Liver (tissue), 9 donors: ENCODE data around the gene TMTC4. TPM values are rescaled to one million over a fixed set of nuclear protein-coding genes. Genes with fewer than 3 reads are reported as not detected.

Source experiments
- DNase-seq: peaks from one replicate; pipeline ENCODE4 v3.0.0-alpha.2; 2017; ENCODE audit warnings: low spot score
- H3K27ac ChIP-seq, 2 donors: one replicate each; pipeline ENCODE4 v1.7.0; 2013; ENCODE audit warnings: inconsistent platforms in 2 of 2, low read length in 2 of 2, control low read depth in 1 of 2, low read depth in 1 of 2, mild to moderate bottlenecking in 1 of 2
- H3K27me3 ChIP-seq, 4 donors: one replicate each; pipeline versions ENCODE4 v1.6.1 to v1.7.0; 2013; ENCODE audit warnings: low read length in 3 of 4, inconsistent platforms in 1 of 4, mild to moderate bottlenecking in 1 of 4, moderate library complexity in 1 of 4; ENCODE audit not compliant: control insufficient read depth in 4 of 4, insufficient read depth in 4 of 4
- H3K36me3 ChIP-seq, 4 donors: one replicate each; pipeline versions ENCODE4 v1.6.1 to v1.7.0; 2013; ENCODE audit warnings: low read length in 3 of 4, mild to moderate bottlenecking in 3 of 4, low read depth in 1 of 4, moderate library complexity in 1 of 4; ENCODE audit not compliant: control insufficient read depth in 4 of 4, insufficient read depth in 3 of 4
- H3K4me1 ChIP-seq, 4 donors: one replicate each; pipeline versions ENCODE4 v1.6.1 to v1.7.0; 2013; ENCODE audit warnings: low read length in 3 of 4, mild to moderate bottlenecking in 3 of 4, moderate library complexity in 1 of 4; ENCODE audit not compliant: control insufficient read depth in 4 of 4, insufficient read depth in 4 of 4
- H3K4me3 ChIP-seq, 3 donors: one replicate each; pipeline versions ENCODE4 v1.6.1 to v1.7.0; 2013; ENCODE audit warnings: low read length in 3 of 3, control low read depth in 1 of 3, low read depth in 1 of 3, mild to moderate bottlenecking in 1 of 3
- H3K9ac ChIP-seq, 2 donors: one replicate each; pipeline ENCODE4 v1.7.0; 2013; ENCODE audit warnings: low read length in 2 of 2, mild to moderate bottlenecking in 2 of 2, moderate library complexity in 2 of 2, control low read depth in 1 of 2, low read depth in 1 of 2
- H3K9me3 ChIP-seq, 4 donors: one replicate each; pipeline versions ENCODE4 v1.6.1 to v1.7.0; 2013; ENCODE audit warnings: low read length in 3 of 4; ENCODE audit not compliant: control insufficient read depth in 4 of 4
- ATF3 ChIP-seq: IDR thresholded peaks from 2 replicates; pipeline ENCODE4 v1.6.1; 2016; ENCODE audit warnings: antibody characterized with exemption
- CTCF ChIP-seq: fragments of 150-350 bp; IDR thresholded peaks from 2 replicates; pipeline ENCODE4 v1.5.1; 2017; ENCODE audit warnings: improper control_type of control experiment, low read depth, low read length; ENCODE audit not compliant: missing input control
- EGR1 ChIP-seq, 2 donors: IDR thresholded peaks; 2 replicates each; pipeline ENCODE4 v1.6.1; 2016 to 2018; ENCODE audit warnings: antibody characterized with exemption in 2 of 2, low read depth in 2 of 2
- FOXA1 ChIP-seq: IDR thresholded peaks from 2 replicates; pipeline ENCODE4 v1.6.1; 2016; ENCODE audit warnings: antibody characterized with exemption
- FOXA2 ChIP-seq: IDR thresholded peaks from 2 replicates; pipeline ENCODE4 v1.6.1; 2016; ENCODE audit warnings: antibody characterized with exemption
- GABPA ChIP-seq, 2 donors: IDR thresholded peaks in 1 of 2; conservative IDR thresholded peaks in 1 of 2; 2 replicates each; pipeline ENCODE4 v1.6.1; 2016; ENCODE audit warnings: antibody characterized with exemption in 2 of 2, mild to moderate bottlenecking in 1 of 2, moderate library complexity in 1 of 2
- HNF4A ChIP-seq, 2 donors: conservative IDR thresholded peaks; 2 replicates each; pipeline ENCODE4 v1.6.1; 2016; ENCODE audit warnings: antibody characterized with exemption in 2 of 2, mild to moderate bottlenecking in 2 of 2
- JUND ChIP-seq, 2 donors: IDR thresholded peaks; 2 replicates each; pipeline ENCODE4 v1.6.1; 2016; ENCODE audit warnings: antibody characterized with exemption in 2 of 2
- NR2F2 ChIP-seq: IDR thresholded peaks from 2 replicates; pipeline ENCODE4 v1.6.1; 2016; ENCODE audit warnings: antibody characterized with exemption
- RAD21 ChIP-seq, 2 donors: IDR thresholded peaks; 2 replicates each; pipeline ENCODE4 v1.6.1; 2016; ENCODE audit warnings: antibody characterized with exemption in 2 of 2, mild to moderate bottlenecking in 2 of 2
- REST ChIP-seq: IDR thresholded peaks from 2 replicates; pipeline ENCODE4 v1.6.1; 2016; ENCODE audit warnings: antibody characterized with exemption, mild to moderate bottlenecking
- RXRA ChIP-seq, 2 donors: IDR thresholded peaks; 2 replicates each; pipeline ENCODE4 v1.6.1; 2017 to 2018; ENCODE audit warnings: antibody characterized with exemption in 2 of 2, mild to moderate bottlenecking in 1 of 2
- SP1 ChIP-seq: IDR thresholded peaks from 2 replicates; pipeline ENCODE4 v1.6.1; 2018; ENCODE audit warnings: antibody characterized with exemption, mild to moderate bottlenecking
- YY1 ChIP-seq: IDR thresholded peaks from 2 replicates; pipeline ENCODE4 v1.6.1; 2016; ENCODE audit warnings: antibody characterized with exemption, mild to moderate bottlenecking
- ZBTB33 ChIP-seq: IDR thresholded peaks from 2 replicates; pipeline ENCODE4 v1.6.1; 2016; ENCODE audit warnings: antibody characterized with exemption
- WGBS: extraction: QIAGEN DNeasy Blood & Tissue Kit; methylation state at CpG from one replicate; pipeline ENCODE4 v1.1.7; 2013; 5-methylcytosine and 5-hydroxymethylcytosine counted together
- polyA plus RNA-seq, 2 donors: library from polyadenylated mRNA; stranded (reverse) in 1 of 2; unstranded in 1 of 2; fragments of 200-250 nt in 1 of 2; fragments of >200 nt in 1 of 2; fragmentation: Nextera tagmentation in 1 of 2; extraction: Ambion mirVana in 1 of 2; gene quantifications; one replicate each; pipeline versions ENCODE4 v1.2.1 to v1.2.3, GENCODE V29; 2013 to 2015
- total RNA-seq, 2 donors: library from RNA; depleted of rRNA; stranded (reverse); fragments of >200 nt; gene quantifications; one replicate each; pipeline ENCODE4 v1.2.3, GENCODE V29; 2014
- donor health status: healthy.
- donor health status: healthy.
- donor health status: healthy.
- donor health status: healthy.
- donor health status: healthy.

Gene TMTC4
- total and polyA plus RNA-seq, 4 donors, result 7.3 to 26.4 (median 12.3) TPM

- H3K4me3 ChIP-seq, result peak within 1 kb of the TSS; percentile 75 to 92 (median 79)
- no peaks in the 10 kb centered on the region for H3K27me3 ChIP-seq
- H3K27ac ChIP-seq, result peak within 1 kb of the TSS; percentile 57 to 69
- H3K36me3 ChIP-seq, result peaks cover 0 to 1% (median 0%) of the 10 kb centered on the region in 4 donors
- TF ChIP-seq FOXA2 (no peak), CTCF (peak; percentile 68), RXRA (IDR thresholded peaks at IDR 0.05) (peak; percentile 15 to 24), RAD21 (IDR thresholded peaks at IDR 0.05) (peak in 1 of 2 donors; percentile 31), HNF4A (conservative IDR thresholded peaks at IDR 0.05) (no peak), JUND (IDR thresholded peaks at IDR 0.05) (no peak)
- no peaks in the 10 kb centered on the region for H3K9me3 ChIP-seq
- peak within 1 kb of the TSS; percentile 89 to 92 for H3K9ac ChIP-seq
- peaks cover 0 to 6% (median 2%) of the 10 kb centered on the region in 4 donors for H3K4me1 ChIP-seq
- peak; percentile 76 for DNase-seq
- WGBS, result 10% methylated on average over 82 of the region's 82 CpGs
These were observed 86.0 kb downstream of the TMTC4 start, which contains the start of gene GGACT for GRCh38 chr13:100588331-100589177. TSS of gene GGACT (minus strand) at chr13:100588789. CDS start at chr13:100532591, 56,198 bp downstream.

- no peak overlapping the region for H3K9ac ChIP-seq
- H3K4me3 ChIP-seq, result no peak overlapping the region
- peaks cover 0 to 6% (median 2%) of the 10 kb centered on the region in 4 donors for H3K4me1 ChIP-seq
- DNase-seq, result no peak
- no peaks in the 10 kb centered on the region for H3K27me3 ChIP-seq
- no peaks in the 10 kb centered on the region for H3K9me3 ChIP-seq
- TF ChIP-seq NR2F2 (no peak), GABPA (IDR thresholded peaks at IDR 0.05 in 1 of 2, conservative IDR thresholded peaks at IDR 0.05 in 1 of 2) (no peak), ATF3 (no peak), ZBTB33 (no peak), RAD21 (IDR thresholded peaks at IDR 0.05) (no peak), REST (no peak), EGR1 (IDR thresholded peaks at IDR 0.05; ENCODE audit: low read depth in 2 of 2) (no peak), FOXA1 (no peak), YY1 (no peak), CTCF (no peak), HNF4A (conservative IDR thresholded peaks at IDR 0.05) (no peak), SP1 (no peak)
- no peak overlapping the region for H3K27ac ChIP-seq
- peaks cover 1 to 9% (median 5%) of the 10 kb centered on the region in 4 donors for H3K36me3 ChIP-seq
- WGBS, result 90% methylated on average over 5 of the region's 5 CpGs
These were observed 89.7 kb downstream of the TMTC4 start for GRCh38 chr13:100584896-100585295.
